WTC11 (cell line): ENCODE measurements around the gene ALK. TPM values are rescaled to one million over a fixed set of nuclear protein-coding genes. Genes with fewer than 3 reads are reported as not detected.

Experiments used
- ATAC-seq: fragments of 200-7000 bp; cut with Tn5 transposase; 2 replicates; pipeline ENCODE4 v1.10.0; 2021; ENCODE audit warnings: mild to moderate bottlenecking, moderate library complexity
- CTCF ChIA-PET: fragments of 300-600 bp; sonication (Branson Sonifier 250); formaldehyde crosslinking; loops from one replicate; lab custom pipeline; 2021; ENCODE audit warnings: antibody characterized with exemption; lab: Charles Lee
- POLR2A ChIA-PET: fragments of 350-600 bp; sonication (Branson Sonifier 250); formaldehyde crosslinking; loops from one replicate; lab custom pipeline; 2021; ENCODE audit warnings: antibody characterized with exemption; lab: Charles Lee
- DNase-seq: peaks from one replicate; pipeline ENCODE4 v3.0.0; 2021; ENCODE audit warnings: low spot score
- H3K27ac Mint-ChIP-seq: 2 replicates; pipeline ENCODE4 v1.8.0; 2021; ENCODE audit warnings: mixed read lengths
- H3K27me3 Mint-ChIP-seq: 2 replicates; pipeline ENCODE4 v1.8.0; 2021; ENCODE audit warnings: low read depth, mild to moderate bottlenecking, moderate library complexity, mixed read lengths
- H3K36me3 Mint-ChIP-seq: 2 replicates; pipeline ENCODE4 v1.8.0; 2021; ENCODE audit warnings: mixed read lengths
- H3K4me1 Mint-ChIP-seq: 2 replicates; pipeline ENCODE4 v1.8.0; 2022; ENCODE audit warnings: mixed read lengths
- H3K4me3 Mint-ChIP-seq: 2 replicates; pipeline ENCODE4 v1.8.0; 2021; ENCODE audit warnings: mild to moderate bottlenecking, moderate library complexity, mixed read lengths
- H3K9me3 Mint-ChIP-seq: 2 replicates; pipeline ENCODE4 v1.8.0; 2021; ENCODE audit warnings: mixed read lengths
- CBFB ChIP-seq: sonication (generic); formaldehyde crosslinking; IDR thresholded peaks from 2 replicates; pipeline ENCODE4 v1.8.1; 2022; ENCODE audit warnings: mild to moderate bottlenecking, low read depth, missing genetic modification reagents
- CREB1 ChIP-seq: sonication (generic); formaldehyde crosslinking; IDR thresholded peaks from 2 replicates; pipeline ENCODE4 v1.8.0; 2023; ENCODE audit warnings: mild to moderate bottlenecking, missing genetic modification reagents
- E2F4 ChIP-seq: sonication (generic); formaldehyde crosslinking; IDR thresholded peaks from 2 replicates; pipeline ENCODE4 v1.8.1; 2022; ENCODE audit warnings: low read depth, mild to moderate bottlenecking, moderate library complexity, missing genetic modification reagents, borderline replicate concordance
- ETV6 ChIP-seq: sonication (generic); formaldehyde crosslinking; IDR thresholded peaks from 2 replicates; pipeline ENCODE4 v1.8.1; 2022; ENCODE audit warnings: mild to moderate bottlenecking, missing genetic modification reagents
- GRHL2 ChIP-seq: fragments of 250-450 bp; sonication (Bioruptor Pico); IDR thresholded peaks from 2 replicates; pipeline ENCODE4 v1.8.0; 2022; ENCODE audit warnings: mild to moderate bottlenecking, moderate library complexity; ENCODE audit not compliant: insufficient replicate concordance, severe bottlenecking
- MAX ChIP-seq: sonication (generic); formaldehyde crosslinking; IDR thresholded peaks from 2 replicates; pipeline ENCODE4 v1.8.0; 2022; ENCODE audit warnings: mild to moderate bottlenecking, missing genetic modification reagents
- RELA ChIP-seq: sonication (generic); formaldehyde crosslinking; IDR thresholded peaks from 2 replicates; pipeline ENCODE4 v1.8.1; 2022; ENCODE audit warnings: missing genetic modification reagents, mild to moderate bottlenecking, borderline replicate concordance
- TP53 ChIP-seq: sonication (generic); formaldehyde crosslinking; IDR thresholded peaks from 2 replicates; pipeline ENCODE4 v1.8.1; 2023; ENCODE audit warnings: mild to moderate bottlenecking, missing genetic modification reagents
- ZNF121 ChIP-seq: sonication (generic); formaldehyde crosslinking; IDR thresholded peaks from 2 replicates; pipeline ENCODE4 v1.8.0; 2023; ENCODE audit warnings: missing genetic modification reagents
- ZNF219 ChIP-seq: sonication (generic); formaldehyde crosslinking; IDR thresholded peaks from 2 replicates; pipeline ENCODE4 v1.8.0; 2023; ENCODE audit warnings: missing genetic modification reagents, mild to moderate bottlenecking, borderline replicate concordance
- ZNF281 ChIP-seq: sonication (generic); formaldehyde crosslinking; IDR thresholded peaks from 2 replicates; pipeline ENCODE4 v1.8.0; 2023; ENCODE audit warnings: mild to moderate bottlenecking, missing genetic modification reagents
- ZNF512 ChIP-seq: sonication (generic); formaldehyde crosslinking; IDR thresholded peaks from 2 replicates; pipeline ENCODE4 v1.8.1; 2022; ENCODE audit warnings: missing genetic modification reagents, borderline replicate concordance
- ZNF671 ChIP-seq: fragments of 250-450 bp; sonication (Bioruptor Pico); IDR thresholded peaks from 2 replicates; pipeline ENCODE4 v1.8.0; 2021; ENCODE audit warnings: mild to moderate bottlenecking
- total RNA-seq: library from RNA; stranded (reverse); gene quantifications from 3 replicates; pipeline ENCODE4 v1.2.3, GENCODE V29; 2021
- TF ChIP-seq, protein P1 (sequence below): sonication (generic); formaldehyde crosslinking; IDR thresholded peaks from 2 replicates; pipeline ENCODE4 v1.8.0; 2023; ENCODE audit warnings: missing genetic modification reagents
- TF ChIP-seq, protein P2 (sequence below): fragments of 250-450 bp; sonication (Bioruptor Pico); IDR thresholded peaks from 2 replicates; pipeline ENCODE4 v1.9.0; 2021; ENCODE audit warnings: mild to moderate bottlenecking, borderline replicate concordance
- TF ChIP-seq, protein P3 (sequence below): fragments of 250-450 bp; sonication (Bioruptor Pico); IDR thresholded peaks from 2 replicates; pipeline ENCODE4 v1.8.0; 2021; ENCODE audit warnings: mild to moderate bottlenecking

Gene ALK
- total RNA-seq, 1 experiment from 2014 or later: not detected

DNA sequence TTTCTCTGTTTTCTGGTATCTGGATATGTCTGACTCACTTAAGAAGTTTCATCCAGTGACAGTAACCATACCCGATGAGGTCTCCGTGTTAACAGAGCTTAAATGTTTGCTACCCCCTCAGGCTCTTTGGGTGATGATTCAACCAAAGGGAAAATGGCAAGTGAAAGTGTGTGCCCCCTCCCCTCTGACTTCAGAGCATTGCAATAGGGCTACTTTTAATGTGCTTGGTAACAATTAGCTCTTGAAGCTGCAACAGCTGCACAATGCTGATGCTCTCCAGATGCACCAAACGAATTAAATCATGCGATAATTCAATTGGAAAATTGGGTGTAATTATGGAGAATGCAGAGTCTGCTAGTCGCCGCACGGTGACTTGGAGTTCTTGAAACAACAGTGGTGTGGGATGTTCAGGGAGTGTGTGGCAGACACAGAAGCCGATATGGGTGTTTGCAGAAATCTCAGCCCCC lies 270.7 kb downstream of the ALK start:
- Mint-ChIP-seq H3K4me3 (no peak overlapping the region), H3K4me1 (peaks cover 3% of the 10 kb centered on the region), H3K36me3 (peaks cover 11% of the 10 kb centered on the region), H3K27ac (no peak overlapping the region), H3K9me3 (peaks cover 38% of the 10 kb centered on the region), H3K27me3 (no peaks in the 10 kb centered on the region)
- DNase-seq (no peak), ATAC-seq (no peak)
- ChIA-PET POLR2A (no interaction called here), CTCF (no interaction called here)
- TF ChIP-seq, protein P1, sequence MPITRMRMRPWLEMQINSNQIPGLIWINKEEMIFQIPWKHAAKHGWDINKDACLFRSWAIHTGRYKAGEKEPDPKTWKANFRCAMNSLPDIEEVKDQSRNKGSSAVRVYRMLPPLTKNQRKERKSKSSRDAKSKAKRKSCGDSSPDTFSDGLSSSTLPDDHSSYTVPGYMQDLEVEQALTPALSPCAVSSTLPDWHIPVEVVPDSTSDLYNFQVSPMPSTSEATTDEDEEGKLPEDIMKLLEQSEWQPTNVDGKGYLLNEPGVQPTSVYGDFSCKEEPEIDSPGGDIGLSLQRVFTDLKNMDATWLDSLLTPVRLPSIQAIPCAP (CRISPR knock-in tag): no peak
- no peak for TF ChIP-seq ZNF121 (CRISPR knock-in tag)
- TF ChIP-seq CBFB (CRISPR knock-in tag): no peak
- TF ChIP-seq RELA: no peak
- TF ChIP-seq ZNF281 (CRISPR knock-in tag): no peak
- no peak for TF ChIP-seq E2F4 (CRISPR knock-in tag)
- TF ChIP-seq ZNF671 (CRISPR knock-in tag): no peak
- TF ChIP-seq, protein P2, sequence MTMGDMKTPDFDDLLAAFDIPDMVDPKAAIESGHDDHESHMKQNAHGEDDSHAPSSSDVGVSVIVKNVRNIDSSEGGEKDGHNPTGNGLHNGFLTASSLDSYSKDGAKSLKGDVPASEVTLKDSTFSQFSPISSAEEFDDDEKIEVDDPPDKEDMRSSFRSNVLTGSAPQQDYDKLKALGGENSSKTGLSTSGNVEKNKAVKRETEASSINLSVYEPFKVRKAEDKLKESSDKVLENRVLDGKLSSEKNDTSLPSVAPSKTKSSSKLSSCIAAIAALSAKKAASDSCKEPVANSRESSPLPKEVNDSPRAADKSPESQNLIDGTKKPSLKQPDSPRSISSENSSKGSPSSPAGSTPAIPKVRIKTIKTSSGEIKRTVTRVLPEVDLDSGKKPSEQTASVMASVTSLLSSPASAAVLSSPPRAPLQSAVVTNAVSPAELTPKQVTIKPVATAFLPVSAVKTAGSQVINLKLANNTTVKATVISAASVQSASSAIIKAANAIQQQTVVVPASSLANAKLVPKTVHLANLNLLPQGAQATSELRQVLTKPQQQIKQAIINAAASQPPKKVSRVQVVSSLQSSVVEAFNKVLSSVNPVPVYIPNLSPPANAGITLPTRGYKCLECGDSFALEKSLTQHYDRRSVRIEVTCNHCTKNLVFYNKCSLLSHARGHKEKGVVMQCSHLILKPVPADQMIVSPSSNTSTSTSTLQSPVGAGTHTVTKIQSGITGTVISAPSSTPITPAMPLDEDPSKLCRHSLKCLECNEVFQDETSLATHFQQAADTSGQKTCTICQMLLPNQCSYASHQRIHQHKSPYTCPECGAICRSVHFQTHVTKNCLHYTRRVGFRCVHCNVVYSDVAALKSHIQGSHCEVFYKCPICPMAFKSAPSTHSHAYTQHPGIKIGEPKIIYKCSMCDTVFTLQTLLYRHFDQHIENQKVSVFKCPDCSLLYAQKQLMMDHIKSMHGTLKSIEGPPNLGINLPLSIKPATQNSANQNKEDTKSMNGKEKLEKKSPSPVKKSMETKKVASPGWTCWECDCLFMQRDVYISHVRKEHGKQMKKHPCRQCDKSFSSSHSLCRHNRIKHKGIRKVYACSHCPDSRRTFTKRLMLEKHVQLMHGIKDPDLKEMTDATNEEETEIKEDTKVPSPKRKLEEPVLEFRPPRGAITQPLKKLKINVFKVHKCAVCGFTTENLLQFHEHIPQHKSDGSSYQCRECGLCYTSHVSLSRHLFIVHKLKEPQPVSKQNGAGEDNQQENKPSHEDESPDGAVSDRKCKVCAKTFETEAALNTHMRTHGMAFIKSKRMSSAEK (CRISPR knock-in tag): no peak
- TF ChIP-seq TP53 (CRISPR knock-in tag): no peak

- ATAC-seq: no peak
- no peak overlapping the region for H3K27ac Mint-ChIP-seq
- H3K4me1 Mint-ChIP-seq: no peaks in the 10 kb centered on the region; the same call in 1 of the 2 replicates
- POLR2A ChIA-PET: no interaction called here
- CTCF ChIA-PET: no interaction called here
- no peak overlapping the region for H3K4me3 Mint-ChIP-seq
- H3K9me3 Mint-ChIP-seq: peaks cover 41% of the 10 kb centered on the region
- DNase-seq: no peak
- H3K36me3 Mint-ChIP-seq: peaks cover 11% of the 10 kb centered on the region
- no peaks in the 10 kb centered on the region for H3K27me3 Mint-ChIP-seq
- no peak for TF ChIP-seq ZNF219 (CRISPR knock-in tag)
- no peak for TF ChIP-seq GRHL2 (CRISPR knock-in tag)
- TF ChIP-seq ETV6 (CRISPR knock-in tag): no peak
- TF ChIP-seq ZNF121 (CRISPR knock-in tag): no peak
Observed at GRCh38 chr2:29644949-29645348, 276.4 kb downstream of the ALK start.

DNA sequence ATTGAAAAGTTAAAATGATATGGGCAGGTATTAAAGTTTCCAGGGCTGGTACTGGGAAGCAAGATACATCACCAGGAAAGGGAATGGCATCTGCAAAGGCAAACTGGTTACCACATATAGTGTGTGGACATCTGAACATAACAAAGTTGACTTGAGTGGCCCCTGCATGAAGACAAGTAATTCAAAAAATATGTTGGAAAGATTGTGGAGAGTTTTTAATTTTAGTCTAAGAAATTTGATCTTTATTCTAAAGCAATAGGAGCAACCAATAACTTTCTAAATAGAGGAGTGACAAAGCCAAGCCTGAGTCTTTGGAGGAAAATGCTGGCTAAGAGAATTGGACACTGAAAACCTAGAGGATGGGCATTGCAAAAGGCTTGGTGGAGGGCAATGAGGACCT lies 278.2 kb downstream of the ALK start:
- Mint-ChIP-seq H3K4me3 (no peak overlapping the region), H3K27ac (no peak overlapping the region), H3K36me3 (0 out of 2 replicates have a peak, but pooled peaks cover under 1% of the 10 kb centered on the region), H3K4me1 (no peaks in the 10 kb centered on the region; the same call in 1 of the 2 replicates), H3K27me3 (no peaks in the 10 kb centered on the region), H3K9me3 (peaks cover 25% of the 10 kb centered on the region)
- POLR2A ChIA-PET: no interaction called here
- ATAC-seq: no peak
- DNase-seq: no peak
- CTCF ChIA-PET: no interaction called here
- no peak for TF ChIP-seq MAX (CRISPR knock-in tag)
- TF ChIP-seq, protein P3, sequence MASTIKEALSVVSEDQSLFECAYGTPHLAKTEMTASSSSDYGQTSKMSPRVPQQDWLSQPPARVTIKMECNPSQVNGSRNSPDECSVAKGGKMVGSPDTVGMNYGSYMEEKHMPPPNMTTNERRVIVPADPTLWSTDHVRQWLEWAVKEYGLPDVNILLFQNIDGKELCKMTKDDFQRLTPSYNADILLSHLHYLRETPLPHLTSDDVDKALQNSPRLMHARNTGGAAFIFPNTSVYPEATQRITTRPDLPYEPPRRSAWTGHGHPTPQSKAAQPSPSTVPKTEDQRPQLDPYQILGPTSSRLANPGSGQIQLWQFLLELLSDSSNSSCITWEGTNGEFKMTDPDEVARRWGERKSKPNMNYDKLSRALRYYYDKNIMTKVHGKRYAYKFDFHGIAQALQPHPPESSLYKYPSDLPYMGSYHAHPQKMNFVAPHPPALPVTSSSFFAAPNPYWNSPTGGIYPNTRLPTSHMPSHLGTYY (CRISPR knock-in tag): no peak
- TF ChIP-seq CREB1 (CRISPR knock-in tag): no peak
- TF ChIP-seq ZNF512 (CRISPR knock-in tag): no peak
